Measurements from ENCODE around the gene ARHGAP31.

- no peak for TF ChIP-seq POLR2A (IDR thresholded peaks at IDR 0.05)
- TF ChIP-seq CTCF (IDR thresholded peaks at IDR 0.05 in 4 of 5, conservative IDR thresholded peaks at IDR 0.05 in 1 of 5), result no peak
These were observed 33.1 kb upstream of the ARHGAP31 start for GRCh38 chr3:119261055-119261454.
